Esophagus muscularis mucosa (tissue), 4 donors: ENCODE data around the gene NR2F1-AS1. TPM values are rescaled to one million over a fixed set of nuclear protein-coding genes. Genes with fewer than 3 reads are reported as not detected.
"Not testable (repeated sequence)": the region's sequence is repeated elsewhere in the genome, so short reads cannot be mapped to it uniquely, and the experiment has no call there.

Experiments
- DNase-seq: peaks from one replicate; pipeline ENCODE4 v3.0.0-alpha.2; 2017; ENCODE audit errors: extremely low spot score
- H3K27ac ChIP-seq, 4 donors: fragments of 200-600 bp; sonication (generic); replicated peaks in 1 of 4; 1 replicate in 3 of 4; 2 replicates in 1 of 4; pipeline ENCODE4 v1.5.1; 2016 to 2019; ENCODE audit warnings: mild to moderate bottlenecking in 1 of 4
- H3K27me3 ChIP-seq, 4 donors: fragments of 200-600 bp; sonication (generic); one replicate each; pipeline versions ENCODE4 v1.5.1 to v1.6.0; 2016 to 2019
- H3K36me3 ChIP-seq, 4 donors: fragments of 200-600 bp; sonication (generic); one replicate each; pipeline ENCODE4 v1.5.1; 2016 to 2019
- H3K4me1 ChIP-seq, 4 donors: fragments of 200-600 bp; sonication (generic); one replicate each; pipeline ENCODE4 v1.5.1; 2016 to 2019
- H3K4me3 ChIP-seq, 4 donors: fragments of 200-600 bp; sonication (generic); 1 replicate in 2 of 4; 2 replicates in 2 of 4; pipeline ENCODE4 v1.5.1; 2016 to 2019; ENCODE audit warnings: mild to moderate bottlenecking in 4 of 4, moderate library complexity in 1 of 4
- H3K9me3 ChIP-seq, 4 donors: fragments of 200-600 bp; sonication (generic); 1 replicate in 3 of 4; 2 replicates in 1 of 4; pipeline ENCODE4 v1.5.1; 2016 to 2019
- CTCF ChIP-seq, 3 experiments: fragments of 200-600 bp in 2 of 3; fragments of 450-650 bp in 1 of 3; sonication (generic) in 2 of 3; IDR thresholded peaks; one replicate each; pipeline ENCODE4 v1.5.1; 2017 to 2019; ENCODE audit warnings: antibody characterized with exemption in 3 of 3, mild to moderate bottlenecking in 2 of 3, moderate library complexity in 1 of 3
- EP300 ChIP-seq: sonication (generic); formaldehyde crosslinking; IDR thresholded peaks from one replicate; pipeline ENCODE4 v1.6.1; 2017; ENCODE audit warnings: antibody characterized with exemption
- POLR2A ChIP-seq: fragments of 450-650 bp; IDR thresholded peaks from one replicate; pipeline ENCODE4 v1.6.1; 2017; ENCODE audit warnings: antibody characterized with exemption, moderate library complexity, mild to moderate bottlenecking, low read depth
- POLR2AphosphoS5 ChIP-seq, 2 donors: sonication (generic); formaldehyde crosslinking; IDR thresholded peaks; one replicate each; pipeline ENCODE4 v1.6.1; 2017; ENCODE audit warnings: antibody characterized with exemption in 2 of 2
- WGBS: methylation state at CpG from one replicate; pipeline ENCODE4 v1.1.5; 2018; 5-methylcytosine and 5-hydroxymethylcytosine counted together
- intact Hi-C: fragments of 100-400 bp; cut with DNase I; formaldehyde crosslinking; loops from one replicate; pipeline ENCODE4 v1.15.1; 2023
- total RNA-seq, 4 donors: library from RNA; depleted of rRNA; stranded (reverse); fragments of >200 nt; gene quantifications; one replicate each; pipeline versions ENCODE4 v1.1.0 to v1.2.1, GENCODE V29; 2016

The NR2F1-AS1 gene
- total RNA-seq, 4 donors from 2014 or later: 8.6 to 22.8 (median 9.5) TPM

DNA sequence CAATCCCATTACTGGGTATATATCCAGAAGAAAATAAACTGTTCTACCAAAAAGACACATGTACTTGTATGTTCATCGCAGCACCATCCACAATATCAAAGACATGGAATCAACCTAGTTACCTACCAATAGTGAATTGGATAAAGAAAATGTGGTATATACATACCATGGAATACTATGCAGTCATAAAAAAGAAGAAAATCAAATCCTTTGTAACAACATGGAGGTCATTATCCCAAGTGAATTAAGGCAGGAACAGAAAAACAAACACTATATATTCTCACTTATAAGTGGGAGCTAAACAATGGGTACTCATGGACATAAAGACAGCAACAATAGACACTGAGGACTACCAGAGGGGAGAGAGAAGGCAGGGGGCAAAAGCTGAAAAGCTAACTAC, 67.7 kb downstream of the NR2F1-AS1 start:
- 100% methylated on average over 1 of the region's 1 CpG for WGBS
- TF ChIP-seq POLR2AphosphoS5 (IDR thresholded peaks at IDR 0.05): no peak
- no peak for TF ChIP-seq POLR2A
- no peak for TF ChIP-seq EP300
- TF ChIP-seq CTCF (IDR thresholded peaks at IDR 0.05): no peak
- intact Hi-C loops: no loop called here
- Histone ChIP-seq H3K27me3 (no peaks in the 10 kb centered on the region), H3K36me3 (no peaks in the 10 kb centered on the region), H3K9me3 (no peaks in the 10 kb centered on the region), H3K4me3 (no peak overlapping the region), H3K4me1 (peaks cover 0 to 5% (median 0%) of the 10 kb centered on the region in 4 donors), H3K27ac (no peak overlapping the region)
- no peak for DNase-seq

GRCh38 chr5:93512799-93513198, 68.2 kb downstream of the NR2F1-AS1 start:
- no peak for TF ChIP-seq EP300
- TF ChIP-seq POLR2A: no peak
- TF ChIP-seq POLR2AphosphoS5 (IDR thresholded peaks at IDR 0.05): no peak
- no peak for TF ChIP-seq CTCF (IDR thresholded peaks at IDR 0.05)
- WGBS: 81% methylated on average over 3 of the region's 3 CpGs

GRCh38 chr5:93511445-93511844, 69.6 kb downstream of the NR2F1-AS1 start:
- no peak for DNase-seq
- intact Hi-C loops: no loop called here
- no peaks in the 10 kb centered on the region for H3K27me3 ChIP-seq
- no peaks in the 10 kb centered on the region for H3K36me3 ChIP-seq
- TF ChIP-seq POLR2A: no peak
- H3K9me3 ChIP-seq: no peaks in the 10 kb centered on the region
- peaks cover 0 to 5% (median 0%) of the 10 kb centered on the region in 4 donors for H3K4me1 ChIP-seq
- no peak overlapping the region for H3K27ac ChIP-seq
- H3K4me3 ChIP-seq: no peak overlapping the region
- WGBS: 97% methylated on average over 2 of the region's 2 CpGs

More at GRCh38 chr5:93512799-93513198, 68.2 kb downstream of the NR2F1-AS1 start:
- H3K27ac ChIP-seq: no peak overlapping the region
- no peaks in the 10 kb centered on the region for H3K27me3 ChIP-seq
- no peak overlapping the region for H3K4me3 ChIP-seq
- H3K9me3 ChIP-seq: no peaks in the 10 kb centered on the region
- intact Hi-C loops: no loop called here
- no peaks in the 10 kb centered on the region for H3K36me3 ChIP-seq
- H3K4me1 ChIP-seq: peaks cover 0 to 5% (median 0%) of the 10 kb centered on the region in 4 donors
- no peak for DNase-seq

- Histone ChIP-seq H3K36me3 (no peaks in the 10 kb centered on the region), H3K4me3 (no peak overlapping the region), H3K4me1 (peaks cover 0 to 5% (median 0%) of the 10 kb centered on the region in 4 donors), H3K27me3 (no peaks in the 10 kb centered on the region), H3K9me3 (no peaks in the 10 kb centered on the region), H3K27ac (no peak overlapping the region)
- no peak for DNase-seq
- intact Hi-C loops: no loop called here
- WGBS: 87% methylated on average over 2 of the region's 2 CpGs
- TF ChIP-seq CTCF (IDR thresholded peaks at IDR 0.05) (no peak), POLR2A (no peak), EP300 (no peak), POLR2AphosphoS5 (IDR thresholded peaks at IDR 0.05) (no peak)
These were observed 70.2 kb downstream of the NR2F1-AS1 start for GRCh38 chr5:93510626-93511380.

- 88% methylated on average over 2 of the region's 3 CpGs for WGBS
- intact Hi-C loops, H3K4me1 ChIP-seq, H3K4me3 ChIP-seq, H3K9me3 ChIP-seq, H3K27ac ChIP-seq, DNase-seq, H3K36me3 ChIP-seq, H3K27me3 ChIP-seq: not testable (repeated sequence)
These were observed 75.5 kb downstream of the NR2F1-AS1 start for GRCh38 chr5:93505553-93505952.

DNA sequence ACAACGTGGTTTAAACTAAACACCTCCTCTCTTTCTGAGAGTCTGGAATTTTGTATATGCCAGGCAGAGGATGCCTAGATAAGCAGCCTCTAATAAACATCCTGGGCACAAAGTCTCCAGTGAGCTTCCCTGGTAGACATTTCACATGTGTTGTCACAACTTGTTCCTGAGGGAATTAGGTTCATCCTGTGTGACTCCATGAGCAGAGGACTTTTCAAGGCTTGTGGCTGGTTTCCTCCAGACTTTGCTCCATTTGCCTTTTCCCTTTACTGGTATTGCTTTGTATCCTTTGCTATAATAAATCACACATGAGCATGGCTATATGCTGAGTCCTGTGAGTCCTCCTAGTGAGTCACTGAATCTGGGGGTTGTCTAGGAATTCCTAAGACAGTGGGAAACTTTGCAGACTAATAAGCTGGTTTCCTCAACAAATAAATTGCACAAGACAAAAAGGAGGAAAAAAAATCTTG, 77.4 kb downstream of the NR2F1-AS1 start:
- intact Hi-C loops: no loop called here
- no peak for TF ChIP-seq POLR2A
- TF ChIP-seq CTCF (IDR thresholded peaks at IDR 0.05): no peak
- no peak for TF ChIP-seq POLR2AphosphoS5 (IDR thresholded peaks at IDR 0.05)
- no peak for TF ChIP-seq EP300
- WGBS: 35% methylated on average over 1 of the region's 1 CpG

More for the DNA sequence above, 77.4 kb downstream of the NR2F1-AS1 start:
- Histone ChIP-seq H3K4me1 (peaks cover 0 to 4% (median 0%) of the 10 kb centered on the region in 4 donors), H3K4me3 (no peak overlapping the region), H3K27me3 (no peaks in the 10 kb centered on the region), H3K9me3 (no peaks in the 10 kb centered on the region), H3K27ac (no peak overlapping the region), H3K36me3 (no peaks in the 10 kb centered on the region)
- no peak for DNase-seq
